Measurements from ENCODE around the gene PRR3. TPM values are rescaled to one million over a fixed set of nuclear protein-coding genes. Genes with fewer than 3 reads are reported as not detected.

The PRR3 gene, protein sequence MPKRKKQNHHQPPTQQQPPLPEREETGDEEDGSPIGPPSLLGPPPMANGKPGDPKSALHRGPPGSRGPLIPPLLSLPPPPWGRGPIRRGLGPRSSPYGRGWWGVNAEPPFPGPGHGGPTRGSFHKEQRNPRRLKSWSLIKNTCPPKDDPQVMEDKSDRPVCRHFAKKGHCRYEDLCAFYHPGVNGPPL
- 9.3 and 9.8 TPM in 2 replicates for total RNA-seq

DNA sequence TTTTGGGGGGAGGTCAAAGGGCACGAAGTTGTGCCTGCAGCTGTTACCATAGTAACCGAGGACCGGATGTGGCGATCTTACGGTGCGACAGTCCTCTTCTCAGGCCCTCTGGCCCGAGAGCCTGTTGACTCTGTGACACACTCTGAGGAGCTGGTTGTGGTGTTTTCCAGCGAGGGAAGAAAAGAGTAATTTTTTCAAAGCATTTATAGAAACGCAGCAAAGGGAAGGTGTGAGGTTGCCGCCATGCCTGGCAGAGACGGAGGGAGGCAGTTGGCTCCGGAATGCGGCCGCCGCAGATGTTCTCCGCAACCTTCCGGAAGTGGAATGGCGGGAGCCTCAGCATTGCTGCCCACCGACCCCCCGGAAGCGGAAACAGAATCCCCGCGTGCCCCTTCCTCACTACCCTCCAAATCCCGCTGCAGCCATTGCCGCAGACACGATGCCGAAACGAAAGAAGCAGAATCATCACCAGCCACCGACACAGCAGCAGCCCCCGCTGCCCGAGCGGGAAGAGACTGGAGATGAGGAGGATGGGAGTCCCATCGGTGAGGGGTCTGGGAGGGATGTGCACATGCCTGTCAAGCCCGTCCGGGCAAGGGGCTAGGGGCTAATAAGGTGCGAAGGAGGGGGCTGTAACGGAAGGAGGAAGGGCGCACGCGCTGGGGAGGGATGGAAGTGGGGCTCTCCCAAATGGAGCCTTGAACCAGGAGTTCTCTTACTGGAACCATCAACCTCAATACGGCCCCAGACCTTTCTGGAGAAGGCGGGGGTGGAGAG, at the start of gene PRR3:
PRR3 (plus strand) TSS at position 390 of the 777 bp plus-strand sequence; CDS start at position 440, 50 bp downstream.

DNA sequence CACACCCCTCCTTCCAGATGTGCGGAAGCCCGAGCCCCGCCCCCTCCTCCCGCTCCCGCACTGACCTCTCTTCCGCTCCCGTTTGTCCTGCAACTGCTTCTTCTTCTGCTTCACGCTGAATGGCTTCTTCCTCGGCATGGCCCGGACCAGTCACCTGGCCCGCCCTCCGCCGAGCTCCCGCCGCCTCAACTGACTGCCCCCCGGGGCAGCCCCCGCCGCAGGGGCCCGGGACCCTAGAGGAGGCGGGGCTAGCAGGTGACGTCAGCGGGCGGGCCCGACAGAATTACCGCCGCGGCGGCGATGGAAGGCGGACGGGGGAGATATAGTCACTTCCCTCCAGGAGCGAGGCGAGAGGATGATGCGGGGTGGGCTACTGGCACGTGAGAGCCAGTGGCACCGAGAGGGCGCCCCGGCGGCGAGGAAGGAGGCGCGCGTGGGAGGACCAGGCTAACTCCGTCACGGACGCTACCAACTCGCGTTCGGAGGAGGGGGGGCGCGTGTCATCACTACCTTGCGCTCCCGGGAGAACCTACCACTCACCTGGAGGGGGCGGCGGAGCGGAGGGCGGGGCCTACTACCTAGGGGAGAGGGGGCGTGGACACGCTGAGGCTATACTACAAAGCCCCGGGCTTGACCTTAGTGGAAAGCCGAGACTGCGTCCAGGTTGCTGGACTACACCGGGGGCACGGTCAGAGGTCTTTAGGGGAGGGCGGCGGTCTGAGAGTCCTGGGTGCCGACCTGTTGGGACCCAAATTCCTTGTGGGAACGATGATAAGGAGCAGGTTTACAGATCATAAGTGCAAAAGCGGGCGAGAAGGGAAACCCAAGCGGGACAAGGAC, 809 bp upstream of the PRR3 start, which contains the start of gene GNL1:
GNL1 (minus strand) TSS at position 424 of the 840 bp plus-strand sequence; CDS start at position 138, 286 bp downstream.

DNA sequence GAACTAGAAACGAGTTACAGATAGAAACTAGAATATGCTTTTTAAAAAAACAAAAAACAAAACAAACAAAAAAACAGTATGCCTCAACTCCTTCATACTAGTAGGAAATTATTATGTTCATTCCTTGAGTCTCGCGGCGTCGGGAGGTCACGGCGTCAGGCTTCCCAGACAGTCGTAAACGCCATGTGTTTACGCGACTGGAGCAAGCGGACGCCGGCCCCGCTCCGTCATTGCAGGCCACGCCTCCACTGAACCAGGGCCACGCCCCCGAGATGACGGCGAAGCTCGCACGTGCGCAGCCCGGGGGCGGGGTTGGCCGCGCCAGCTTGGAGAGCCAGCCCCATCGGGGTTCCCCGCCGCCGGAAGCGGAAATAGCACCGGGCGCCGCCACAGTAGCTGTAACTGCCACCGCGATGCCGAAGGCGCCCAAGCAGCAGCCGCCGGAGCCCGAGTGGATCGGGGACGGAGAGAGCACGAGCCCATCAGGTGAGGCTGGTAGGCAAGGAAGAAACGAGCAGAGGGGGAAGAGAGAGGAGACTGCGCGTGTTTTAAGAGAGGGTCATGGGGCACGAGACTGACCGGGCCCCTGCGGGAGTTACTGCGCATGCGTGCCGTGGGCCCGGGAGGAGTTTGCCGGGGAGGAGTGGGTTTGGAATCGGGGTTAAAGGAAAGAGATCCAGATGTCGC, 14.1 kb downstream of the PRR3 start, which contains the start of gene ABCF1:
ABCF1 (plus strand) TSS at position 368 of the 687 bp plus-strand sequence; CDS start at position 414, 46 bp downstream.

Other genes with a start within 250 kb of the PRR3 start
- gene TRIM39, start 230.4 kb upstream of the PRR3 start, total RNA-seq = 6.0 and 12.3 TPM in 2 replicates
- 108 and 135 TPM in 2 replicates for gene RPP21, start 212.1 kb upstream of the PRR3 start, total RNA-seq
- gene HLA-E, start 67.8 kb upstream of the PRR3 start, total RNA-seq = 66.3 and 166 TPM in 2 replicates
- 42.0 and 44.0 TPM in 2 replicates for gene GNL1, start 806 bp upstream of the PRR3 start, total RNA-seq
- gene ABCF1, start 14.1 kb downstream of the PRR3 start, total RNA-seq = 32.1 and 37.8 TPM in 2 replicates
- 22.0 and 36.1 TPM in 2 replicates for gene PPP1R10, start 59.9 kb downstream of the PRR3 start, total RNA-seq
- 52.4 and 67.6 TPM in 2 replicates for gene MRPS18B, start 60.5 kb downstream of the PRR3 start, total RNA-seq
- 5.1 and 9.0 TPM in 2 replicates for gene ATAT1, start 69.6 kb downstream of the PRR3 start, total RNA-seq
- gene C6orf136, start 89.8 kb downstream of the PRR3 start, total RNA-seq = 8.0 and 10.0 TPM in 2 replicates
- 23.3 and 33.4 TPM in 2 replicates for gene DHX16, start 115.7 kb downstream of the PRR3 start, total RNA-seq
- 60.1 and 75.4 TPM in 2 replicates for gene PPP1R18, start 129.3 kb downstream of the PRR3 start, total RNA-seq
- gene NRM, start 133.7 kb downstream of the PRR3 start, total RNA-seq = 17.7 and 26.2 TPM in 2 replicates
- 9.9 and 14.3 TPM in 2 replicates for gene MDC1, start 160.0 kb downstream of the PRR3 start, total RNA-seq
- 856 and 2,016 TPM in 2 replicates for gene TUBB, start 163.1 kb downstream of the PRR3 start, total RNA-seq
- gene FLOT1, start 185.4 kb downstream of the PRR3 start, total RNA-seq = 127 and 150 TPM in 2 replicates
- 123 and 201 TPM in 2 replicates for gene IER3, start 187.3 kb downstream of the PRR3 start, total RNA-seq